SH-SY5Y (cell line): ENCODE measurements around the gene DAGLA.

Source experiments
- GATA2 ChIP-seq: IDR thresholded peaks from 2 replicates; pipeline ENCODE4 v1.6.1; 2011; ENCODE audit warnings: mild to moderate bottlenecking, low read depth, low read length
- GATA3 ChIP-seq: IDR thresholded peaks from 2 replicates; pipeline ENCODE4 v1.6.1; 2011; ENCODE audit warnings: low read depth, mild to moderate bottlenecking, low read length, moderate library complexity

DNA sequence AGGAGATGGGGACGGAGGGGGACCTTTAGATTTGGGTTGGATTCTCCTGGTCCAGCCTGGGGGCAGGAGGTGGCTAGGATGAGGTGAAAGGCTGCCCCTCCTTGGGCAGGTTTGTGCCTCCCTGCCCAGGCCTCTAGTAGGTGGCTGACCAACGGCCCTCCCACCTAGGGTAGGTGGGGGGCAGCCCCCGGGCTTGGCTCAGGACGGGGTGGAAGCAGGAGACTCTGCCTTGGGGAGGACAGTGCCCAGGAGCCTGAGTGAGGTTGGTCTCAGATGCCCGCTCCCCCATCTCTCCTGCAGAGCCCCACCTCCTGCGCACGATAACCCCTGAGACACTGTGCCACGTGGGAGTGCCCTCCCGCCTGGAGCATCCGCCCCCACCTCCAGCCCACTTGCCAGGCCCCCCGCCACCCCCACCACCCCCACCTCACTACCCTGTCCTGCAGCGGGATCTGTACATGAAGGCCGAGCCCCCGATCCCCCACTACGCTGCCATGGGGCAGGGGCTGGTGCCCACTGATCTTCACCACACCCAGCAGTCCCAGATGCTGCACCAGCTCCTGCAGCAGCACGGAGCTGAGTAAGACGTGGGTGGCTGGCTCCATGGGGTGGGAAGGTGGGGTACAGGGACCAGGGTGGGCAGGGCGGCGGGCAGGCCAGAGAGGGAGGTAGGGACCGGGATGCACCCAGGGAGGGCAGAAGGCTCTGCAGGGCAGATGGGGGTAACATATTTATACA, 89.9 kb downstream of the DAGLA start:
- no peak for TF ChIP-seq GATA3
- no peak for TF ChIP-seq GATA2
